ENCODE measurements around the gene POLD4. TPM values are rescaled to one million over a fixed set of nuclear protein-coding genes. Genes with fewer than 3 reads are reported as not detected.
"Not testable (repeated sequence)": the region's sequence is repeated elsewhere in the genome, so short reads cannot be mapped to it uniquely, and the experiment has no call there.

Gene POLD4
- 80.0 TPM for total RNA-seq

DNA sequence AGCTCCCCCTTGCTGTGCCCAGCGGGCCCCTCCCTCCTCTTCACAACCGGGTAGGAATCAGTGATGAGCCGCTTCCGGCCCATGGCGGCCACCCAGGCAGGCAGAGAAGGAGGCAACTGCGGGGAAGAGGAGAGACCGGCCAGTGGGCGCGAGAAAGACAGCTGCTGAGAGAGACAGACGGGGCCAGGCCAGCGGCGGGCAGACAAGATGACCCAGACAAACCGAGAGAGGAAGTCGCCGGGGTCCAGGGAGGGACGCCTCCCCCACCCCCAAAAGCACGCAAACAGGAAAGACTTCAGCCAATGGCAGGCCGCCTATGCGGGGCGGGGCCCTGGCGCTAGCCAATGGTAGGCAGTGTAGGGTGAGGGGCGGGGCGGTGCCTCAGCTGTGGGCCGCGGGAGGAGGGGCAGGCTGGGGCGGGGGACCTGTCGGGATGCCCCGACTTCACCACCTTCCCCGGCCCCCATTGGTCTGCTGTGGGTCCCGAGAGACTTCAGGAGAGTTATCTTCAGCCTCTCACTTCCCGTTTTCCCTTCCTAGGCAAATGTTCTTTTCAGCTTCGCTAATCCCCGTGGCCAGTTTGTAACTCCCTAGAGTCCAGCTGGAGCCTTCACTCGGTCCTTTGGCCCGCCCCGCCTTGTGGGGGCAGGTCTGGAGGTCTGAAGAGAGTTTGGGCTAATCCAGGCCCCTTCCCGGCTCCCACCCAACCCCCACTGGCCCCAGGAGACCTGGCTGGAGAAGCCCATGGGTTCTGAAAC is at the start of gene POLD4:
Gene POLD4 (minus strand): TSS at position 230 of the 758 bp plus-strand sequence. CDS start 147 bp downstream, at position 83.
- H3K27ac ChIP-seq: peak within 1 kb of the TSS; percentile 99
- peaks cover 83% of the 10 kb centered on the region for H3K4me1 ChIP-seq
- DNase-seq (ENCODE audit: extremely low spot score in 2 of 2): peak in 1 of 2 donors; percentile 99
- H3K4me3 ChIP-seq: peak within 1 kb of the TSS; percentile 55 to 70
- intact Hi-C loops (cut with DNase I): loop anchor here (1.0 to 10.0 kb wide), 2 partner anchors 20 to 151 kb away; partner anchors contain the start of genes CDK2AP2, CLCF1 and PITPNM1
- TF ChIP-seq, protein P1, sequence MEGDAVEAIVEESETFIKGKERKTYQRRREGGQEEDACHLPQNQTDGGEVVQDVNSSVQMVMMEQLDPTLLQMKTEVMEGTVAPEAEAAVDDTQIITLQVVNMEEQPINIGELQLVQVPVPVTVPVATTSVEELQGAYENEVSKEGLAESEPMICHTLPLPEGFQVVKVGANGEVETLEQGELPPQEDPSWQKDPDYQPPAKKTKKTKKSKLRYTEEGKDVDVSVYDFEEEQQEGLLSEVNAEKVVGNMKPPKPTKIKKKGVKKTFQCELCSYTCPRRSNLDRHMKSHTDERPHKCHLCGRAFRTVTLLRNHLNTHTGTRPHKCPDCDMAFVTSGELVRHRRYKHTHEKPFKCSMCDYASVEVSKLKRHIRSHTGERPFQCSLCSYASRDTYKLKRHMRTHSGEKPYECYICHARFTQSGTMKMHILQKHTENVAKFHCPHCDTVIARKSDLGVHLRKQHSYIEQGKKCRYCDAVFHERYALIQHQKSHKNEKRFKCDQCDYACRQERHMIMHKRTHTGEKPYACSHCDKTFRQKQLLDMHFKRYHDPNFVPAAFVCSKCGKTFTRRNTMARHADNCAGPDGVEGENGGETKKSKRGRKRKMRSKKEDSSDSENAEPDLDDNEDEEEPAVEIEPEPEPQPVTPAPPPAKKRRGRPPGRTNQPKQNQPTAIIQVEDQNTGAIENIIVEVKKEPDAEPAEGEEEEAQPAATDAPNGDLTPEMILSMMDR (IDR thresholded peaks at IDR 0.05): no peak
- peak; percentile 85 to 98 for TF ChIP-seq POLR2AphosphoS5 (IDR thresholded peaks at IDR 0.05; ENCODE audit: insufficient read depth in 1 of 2, low read depth in 1 of 2)
- peak in 1 of 2 donors; percentile 91 for TF ChIP-seq POLR2A (IDR thresholded peaks at IDR 0.05)
- no peaks in the 10 kb centered on the region for H3K27me3 ChIP-seq
- H3K9me3 ChIP-seq: no peaks in the 10 kb centered on the region
- H3K36me3 ChIP-seq: no peaks in the 10 kb centered on the region

DNA sequence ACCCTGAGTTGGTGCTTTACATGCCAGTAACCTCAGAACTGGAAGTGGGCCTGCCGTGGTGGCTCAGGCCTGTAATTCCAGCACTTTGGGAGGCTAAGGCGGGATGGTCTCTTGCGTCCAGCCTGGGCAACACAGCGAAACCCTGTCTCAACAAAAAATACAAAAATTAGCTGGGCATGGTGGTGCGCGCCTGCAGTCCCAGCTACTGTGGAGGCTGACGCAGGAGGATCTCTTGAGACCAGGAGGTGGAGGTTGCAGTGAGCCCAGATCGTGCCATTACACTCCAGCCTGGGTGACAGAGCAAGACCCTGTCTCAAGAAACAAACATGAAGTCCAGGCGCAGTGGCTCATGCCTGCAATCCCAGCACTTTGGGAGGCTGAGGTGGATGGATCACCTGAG is 49.7 kb upstream of the POLD4 start:
- intact Hi-C loops (cut with DNase I): loop anchor here (10.0 kb wide), 2 partner anchors 62 to 212 kb away; partner anchors contain the start of gene TMEM134
- H3K27me3 ChIP-seq; DNase-seq (ENCODE audit: extremely low spot score in 2 of 2); H3K9me3 ChIP-seq; H3K27ac ChIP-seq; H3K4me3 ChIP-seq: not testable (repeated sequence)
- Histone ChIP-seq H3K36me3 (peaks cover 0 to 16% of the 10 kb centered on the region in 2 donors), H3K4me1 (peaks cover 36% of the 10 kb centered on the region)

DNA sequence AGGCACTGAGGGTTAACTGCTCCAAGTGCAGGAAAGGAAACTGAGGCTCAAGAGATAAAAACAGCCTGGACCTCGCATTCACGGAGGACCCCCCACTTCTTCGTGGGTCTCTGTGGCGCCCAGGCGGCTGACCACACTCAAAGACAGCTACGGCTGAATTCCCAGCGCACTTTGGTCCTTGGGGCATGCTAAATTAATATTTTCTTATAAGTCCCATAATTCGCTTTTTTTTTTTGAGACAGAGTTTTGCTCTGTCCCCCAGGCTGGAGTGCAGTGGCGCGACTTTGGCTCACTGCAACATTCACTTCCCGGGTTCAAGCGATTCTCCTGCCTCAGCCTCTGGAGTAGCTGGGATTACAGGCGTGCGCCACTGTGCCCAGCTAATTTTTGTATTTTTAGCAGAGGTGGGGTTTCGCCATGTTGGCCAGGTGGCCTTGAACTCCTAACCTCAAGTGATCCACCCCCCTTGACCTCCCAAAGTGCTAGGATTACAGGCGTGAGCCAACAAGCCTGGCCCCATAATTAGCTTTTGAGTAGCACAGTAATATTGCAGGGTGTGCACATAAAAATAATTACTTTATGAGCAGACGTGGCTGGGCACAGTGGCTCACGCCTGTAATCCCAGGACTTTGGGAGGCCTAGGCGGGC is 49.0 kb upstream of the POLD4 start:
- H3K4me3 ChIP-seq: peak overlapping the region; percentile 80 to 91
- H3K9me3 ChIP-seq; H3K27me3 ChIP-seq; DNase-seq (ENCODE audit: extremely low spot score in 2 of 2): not testable (repeated sequence)
- peaks cover 0 to 23% of the 10 kb centered on the region in 2 donors for H3K36me3 ChIP-seq
- H3K27ac ChIP-seq: peak overlapping the region; percentile 94
- H3K4me1 ChIP-seq: peaks cover 42% of the 10 kb centered on the region
- intact Hi-C loops (cut with DNase I): loop anchor here (10.0 kb wide), 2 partner anchors 62 to 212 kb away; partner anchors contain the start of gene TMEM134
- TF ChIP-seq POLR2A (IDR thresholded peaks at IDR 0.05): peak in 1 of 2 donors; percentile 28
- TF ChIP-seq POLR2AphosphoS5 (IDR thresholded peaks at IDR 0.05; ENCODE audit: insufficient read depth in 1 of 2, low read depth in 1 of 2): peak in 1 of 2 donors; percentile 49

DNA sequence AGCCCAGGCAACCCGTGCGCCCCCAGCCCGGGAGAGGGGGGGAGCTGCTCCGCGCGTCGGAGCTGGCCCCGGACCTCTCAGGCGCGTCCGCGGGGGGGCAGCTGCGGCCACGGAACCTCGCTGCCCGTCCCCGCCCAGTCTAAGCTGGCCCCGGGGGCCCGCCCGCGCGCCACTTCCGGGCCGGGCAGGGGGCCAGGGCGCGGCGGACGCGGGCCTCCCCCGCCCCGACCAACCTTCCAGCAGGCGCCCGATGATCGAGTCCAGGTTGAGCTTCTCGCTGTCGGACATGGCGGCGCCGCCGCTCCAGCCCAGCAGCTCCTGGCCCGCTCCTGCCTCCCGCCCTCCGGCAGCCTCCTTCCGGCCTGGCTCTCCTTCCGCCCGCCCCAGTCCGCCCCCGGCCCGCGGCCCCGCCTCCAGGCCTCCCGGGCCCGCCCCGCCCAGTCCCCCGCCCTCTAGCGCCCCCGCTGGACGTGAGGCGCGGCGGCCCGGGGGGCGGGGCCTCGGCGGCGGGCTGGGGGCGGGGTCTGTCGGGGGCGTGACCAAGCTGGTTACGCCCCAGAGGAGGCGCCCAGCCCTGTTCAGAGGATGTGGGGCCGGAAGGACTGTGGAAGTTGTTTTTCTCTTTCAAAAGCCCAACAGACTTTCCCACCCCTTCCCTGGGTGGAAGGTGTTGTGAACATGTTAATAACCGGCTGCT is 48.3 kb upstream of the POLD4 start, which contains the start of gene PPP1CA:
Gene PPP1CA (minus strand): TSS at position 364 of the 697 bp plus-strand sequence. CDS start 76 bp downstream, at position 288.
- Histone ChIP-seq H3K27me3 (no peaks in the 10 kb centered on the region), H3K4me3 (peak within 1 kb of the TSS; percentile 80 to 91), H3K4me1 (peaks cover 49% of the 10 kb centered on the region), H3K36me3 (peaks cover 0 to 28% of the 10 kb centered on the region in 2 donors), H3K27ac (peak within 1 kb of the TSS; percentile 94), H3K9me3 (no peaks in the 10 kb centered on the region)
- no peak for DNase-seq (ENCODE audit: extremely low spot score in 2 of 2)
- TF ChIP-seq, protein P1 (IDR thresholded peaks at IDR 0.05): no peak
- TF ChIP-seq POLR2A (IDR thresholded peaks at IDR 0.05): peak in 1 of 2 donors; percentile 55
- intact Hi-C loops (cut with DNase I): loop anchor here (10.0 kb wide), 2 partner anchors 63 to 213 kb away; partner anchors contain the start of gene TMEM134

DNA sequence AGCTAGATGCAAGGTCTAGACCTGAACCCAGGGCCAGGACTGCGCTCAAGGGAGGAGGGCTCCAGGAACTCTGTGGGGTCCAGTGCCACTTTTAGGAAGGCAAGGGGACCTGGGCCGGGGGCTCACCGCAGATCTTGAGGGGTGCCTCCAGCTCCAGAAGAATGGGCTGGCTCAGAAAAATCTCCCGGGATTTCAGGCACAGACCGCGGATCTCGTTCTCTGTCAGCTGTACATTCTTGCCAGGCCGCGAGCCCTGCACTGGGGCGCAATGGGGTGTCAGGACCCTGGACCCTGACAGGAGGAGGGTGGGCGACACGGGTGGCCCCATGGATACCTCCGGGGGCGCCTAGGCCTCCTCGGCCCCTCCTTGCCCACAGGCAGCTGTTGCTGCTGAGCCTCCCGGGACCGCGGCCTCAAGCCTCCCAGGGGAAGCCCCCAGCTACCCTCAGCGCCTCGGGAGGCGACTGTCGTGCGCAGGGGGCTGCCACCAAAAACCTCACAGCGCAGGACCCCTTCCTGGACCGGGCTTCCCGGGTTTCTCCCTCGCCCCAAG is 47.7 kb upstream of the POLD4 start:
- TF ChIP-seq, protein P1 (IDR thresholded peaks at IDR 0.05): no peak
- TF ChIP-seq POLR2AphosphoS5 (IDR thresholded peaks at IDR 0.05; ENCODE audit: insufficient read depth in 1 of 2, low read depth in 1 of 2) (no peak), POLR2A (IDR thresholded peaks at IDR 0.05) (no peak)
- H3K4me1 ChIP-seq: peaks cover 51% of the 10 kb centered on the region
- peak overlapping the region; percentile 94 for H3K27ac ChIP-seq
- no peaks in the 10 kb centered on the region for H3K27me3 ChIP-seq
- H3K9me3 ChIP-seq: no peaks in the 10 kb centered on the region
- intact Hi-C loops (cut with DNase I): loop anchor here (10.0 kb wide), 2 partner anchors 64 to 214 kb away; partner anchors contain the start of gene TMEM134
- no peak for DNase-seq (ENCODE audit: extremely low spot score in 2 of 2)
- peak overlapping the region; percentile 80 to 91 for H3K4me3 ChIP-seq
- peaks cover 0 to 28% of the 10 kb centered on the region in 2 donors for H3K36me3 ChIP-seq
